ENCODE data around the gene C11orf54.

Gene C11orf54

GRCh38 chr11:93741094-93741881 is at the start of gene C11orf54, which contains the start of gene TAF1D:
Gene C11orf54, plus strand, starts transcription at chr11:93741672. Its CDS starts 5,722 bp downstream, at chr11:93747394.
Gene TAF1D, minus strand, starts transcription at chr11:93741495. Its CDS starts 2,191 bp downstream, at chr11:93739304.
- peak; percentile 75 to 96 (median 93) for DNase-seq

GRCh38 chr11:93694109-93694508 is 47.4 kb upstream of the C11orf54 start:
- no peak for DNase-seq

GRCh38 chr11:93694557-93694956 is 46.9 kb upstream of the C11orf54 start:
- no peak for DNase-seq

GRCh38 chr11:93697611-93698010 is 43.9 kb upstream of the C11orf54 start:
- no peak for DNase-seq

GRCh38 chr11:93700830-93701229 is 40.6 kb upstream of the C11orf54 start:
- DNase-seq = no peak

- DNase-seq = no peak
Observed at GRCh38 chr11:93704237-93704636, 37.2 kb upstream of the C11orf54 start.

- DNase-seq = no peak
Observed at GRCh38 chr11:93710239-93710638, 31.2 kb upstream of the C11orf54 start.

GRCh38 chr11:93712678-93713077 is 28.8 kb upstream of the C11orf54 start:
- no peak for DNase-seq

- DNase-seq = no peak
Observed at GRCh38 chr11:93715797-93716396, 25.6 kb upstream of the C11orf54 start.

GRCh38 chr11:93717501-93717900 is 24.0 kb upstream of the C11orf54 start:
- DNase-seq = no peak

GRCh38 chr11:93718057-93718563 is 23.4 kb upstream of the C11orf54 start:
- DNase-seq = no peak

GRCh38 chr11:93719310-93719709 is 22.2 kb upstream of the C11orf54 start:
- DNase-seq = no peak

- no peak for DNase-seq
Observed at GRCh38 chr11:93720522-93720921, 20.9 kb upstream of the C11orf54 start.

GRCh38 chr11:93724089-93724488 is 17.4 kb upstream of the C11orf54 start:
- DNase-seq = no peak

- DNase-seq = no peak
Observed at GRCh38 chr11:93727985-93728791, 13.3 kb upstream of the C11orf54 start.

- DNase-seq = no peak
Observed at GRCh38 chr11:93728792-93729128, 12.7 kb upstream of the C11orf54 start.

- DNase-seq = no peak
Observed at GRCh38 chr11:93729129-93729616, 12.3 kb upstream of the C11orf54 start.

GRCh38 chr11:93730108-93731107 is 11.1 kb upstream of the C11orf54 start:
- DNase-seq = no peak

GRCh38 chr11:93732237-93732892 is 9.1 kb upstream of the C11orf54 start:
- DNase-seq = no peak

GRCh38 chr11:93733474-93733873 is 8.0 kb upstream of the C11orf54 start:
- no peak for DNase-seq
